RCC 7860 (cell line): ENCODE results near the gene MTA3.

Experiments used
- DNase-seq: peaks from one replicate; pipeline ENCODE4 v3.0.0-alpha.2; 2015; ENCODE audit warnings: low spot score
- FAIRE-seq: peaks from 2 replicates; lab custom pipeline; 2012; peaks lifted over from hg19 to GRCh38; lab: Jason Lieb, UNC

The MTA3 gene

GRCh38 chr2:42781181-42781580, 212.7 kb downstream of the MTA3 start:
- no peak for FAIRE-seq
- DNase-seq = no peak

GRCh38 chr2:42783511-42783910, 215.1 kb downstream of the MTA3 start:
- DNase-seq (no peak), FAIRE-seq (no peak)

DNA sequence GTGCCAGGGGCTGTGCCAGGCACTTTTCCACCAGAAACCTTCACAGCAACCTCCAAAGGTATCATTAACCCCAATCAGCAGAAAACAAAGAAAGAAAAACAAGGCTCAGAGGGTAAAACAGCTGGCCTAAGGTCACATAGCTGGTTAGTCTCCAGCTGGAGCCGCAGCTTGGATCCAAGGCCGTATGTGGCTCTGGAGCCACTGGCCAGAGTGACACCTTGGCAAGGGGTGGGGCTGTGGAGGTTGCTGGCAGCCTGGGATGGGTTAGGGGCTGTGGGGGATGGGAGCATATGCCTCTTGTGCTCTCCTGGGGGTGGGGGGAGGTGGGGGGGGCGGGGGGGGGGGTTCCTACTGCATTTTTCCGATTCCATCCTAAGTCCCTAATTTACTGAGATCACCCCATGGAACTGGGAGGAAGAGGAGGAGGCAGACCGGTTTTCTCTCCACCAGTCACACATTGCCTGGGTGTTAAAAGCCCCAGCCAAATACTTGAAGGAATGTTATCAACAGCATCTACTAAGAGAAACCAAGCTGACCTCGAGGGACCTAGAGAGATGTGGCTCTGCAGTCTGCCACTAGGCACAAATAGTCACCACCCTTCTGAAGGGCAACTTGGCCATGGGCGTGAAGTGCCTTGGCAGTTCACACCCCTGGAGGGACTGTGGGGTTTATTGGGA, 215.9 kb downstream of the MTA3 start:
- DNase-seq = no peak
- no peak for FAIRE-seq

GRCh38 chr2:42786561-42787345, 218.3 kb downstream of the MTA3 start:
- DNase-seq (no peak), FAIRE-seq (no peak)

- no peak for DNase-seq
- FAIRE-seq = no peak
Measured at GRCh38 chr2:42787424-42787787, 219.0 kb downstream of the MTA3 start.

- FAIRE-seq (no peak), DNase-seq (no peak)
Measured at GRCh38 chr2:42787788-42788477, 219.5 kb downstream of the MTA3 start.

DNA sequence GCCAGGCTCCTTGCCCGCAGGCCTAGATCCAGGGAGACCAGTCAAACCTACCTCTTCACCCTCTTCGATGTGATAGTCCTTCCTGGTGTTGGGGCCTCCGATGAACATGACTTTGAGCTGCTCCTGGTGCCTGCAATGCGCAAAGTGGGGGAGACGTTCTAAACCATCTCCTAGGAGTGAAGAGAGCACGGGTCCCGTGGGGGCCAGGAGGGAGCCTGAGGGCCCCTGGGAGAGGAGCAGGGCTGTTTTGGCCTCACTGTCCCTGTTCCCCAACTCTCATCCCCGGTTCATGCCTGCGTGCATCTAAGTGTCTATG, 220.0 kb downstream of the MTA3 start:
- DNase-seq (no peak), FAIRE-seq (no peak)

GRCh38 chr2:42788882-42789281, 220.4 kb downstream of the MTA3 start:
- DNase-seq (no peak), FAIRE-seq (no peak)

GRCh38 chr2:42789751-42790150, 221.3 kb downstream of the MTA3 start:
- DNase-seq (no peak), FAIRE-seq (no peak)

DNA sequence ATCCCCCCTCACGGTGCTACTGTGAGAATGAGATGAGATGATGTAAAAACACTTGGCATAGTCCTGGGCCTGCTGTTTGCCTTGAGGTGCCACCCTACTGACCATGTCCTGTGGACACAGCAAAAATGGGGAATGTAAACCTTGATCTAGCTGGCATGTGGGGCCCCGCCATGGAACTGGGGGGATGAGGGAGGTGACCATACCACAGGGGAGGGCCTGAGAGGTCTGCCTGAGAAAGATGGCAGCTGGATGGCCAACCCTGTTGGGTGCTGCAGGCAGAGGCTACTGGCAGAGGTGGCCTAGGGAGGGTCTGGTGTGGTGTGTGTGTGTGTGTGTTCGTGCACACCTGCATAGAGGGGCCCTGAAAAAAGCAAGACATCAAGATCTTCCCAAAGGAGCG, 223.2 kb downstream of the MTA3 start:
- no peak for FAIRE-seq
- DNase-seq = no peak

DNA sequence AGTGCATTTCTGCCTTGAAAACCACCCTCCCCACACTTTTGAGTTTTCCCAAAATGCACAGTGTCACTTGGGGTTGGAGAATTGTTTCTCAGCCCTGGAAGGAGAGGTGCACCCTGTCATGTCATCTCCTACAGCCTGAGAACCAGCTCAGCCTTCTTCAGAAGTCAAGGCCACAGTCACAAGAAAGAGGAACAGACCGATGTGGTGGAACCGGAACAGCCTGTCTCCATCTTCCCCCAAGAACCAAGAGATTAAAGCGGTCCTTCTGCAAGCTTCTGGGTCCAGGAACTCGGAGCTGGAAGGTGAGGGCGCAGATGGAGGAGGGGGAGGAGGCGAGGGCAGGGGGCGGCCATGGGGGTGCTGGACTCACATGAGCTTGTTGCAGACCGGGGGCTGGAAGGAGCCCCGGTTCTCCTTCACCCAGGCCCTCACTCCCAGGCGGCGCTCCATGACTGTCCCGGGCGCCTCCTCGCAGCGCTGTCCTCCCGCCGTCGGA, 223.7 kb downstream of the MTA3 start:
- DNase-seq = no peak
- FAIRE-seq = no peak

- FAIRE-seq = no peak
- no peak for DNase-seq
Measured at GRCh38 chr2:42792583-42793333, 224.3 kb downstream of the MTA3 start, which contains the start of gene HAAO. Gene HAAO, minus strand, starts transcription at chr2:42792583. Its CDS starts 47 bp downstream, at chr2:42792536.

- no peak for DNase-seq
- FAIRE-seq = no peak
Measured at GRCh38 chr2:42793334-42794270, 225.2 kb downstream of the MTA3 start.

DNA sequence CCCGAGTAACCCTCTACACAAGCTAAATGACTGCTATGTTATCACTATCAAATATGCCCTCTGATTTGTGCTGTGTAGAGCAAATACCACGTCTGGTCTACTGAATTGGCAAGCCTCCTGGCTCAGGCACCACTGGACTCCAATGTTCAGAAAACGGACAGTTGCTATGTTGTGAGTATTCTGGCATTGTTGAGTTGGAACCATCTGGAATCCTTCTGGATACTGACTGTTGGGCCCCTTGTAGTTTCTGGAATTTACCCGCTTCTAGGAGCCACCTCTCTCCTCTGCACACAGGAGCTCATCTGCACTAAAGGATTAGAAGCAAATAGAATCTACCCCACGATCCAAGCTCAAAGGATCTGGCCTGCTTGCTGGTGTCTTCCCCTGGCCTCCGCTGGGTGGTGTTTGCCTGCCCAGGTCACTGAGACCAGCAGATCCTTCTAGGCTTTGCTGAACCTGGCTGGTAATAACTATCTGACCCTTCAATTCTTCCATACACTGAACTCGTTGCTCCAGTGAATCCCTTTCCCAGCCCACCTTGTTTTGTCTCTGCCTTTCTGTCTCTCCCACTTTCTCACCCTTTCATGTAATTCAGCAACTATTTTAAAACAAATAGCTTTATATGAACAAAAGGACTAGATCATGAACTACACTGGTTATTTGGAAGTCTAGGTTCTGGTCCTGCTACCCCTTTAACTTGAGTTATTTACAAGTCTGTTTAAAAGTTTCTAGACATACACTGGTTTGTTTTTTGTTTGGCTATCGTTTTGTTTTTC, 226.0 kb downstream of the MTA3 start:
- FAIRE-seq (no peak), DNase-seq (no peak)

- no peak for FAIRE-seq
- no peak for DNase-seq
Measured at GRCh38 chr2:42795275-42795674, 226.8 kb downstream of the MTA3 start.

- FAIRE-seq (no peak), DNase-seq (no peak)
Measured at GRCh38 chr2:42795841-42796301, 227.4 kb downstream of the MTA3 start.

DNA sequence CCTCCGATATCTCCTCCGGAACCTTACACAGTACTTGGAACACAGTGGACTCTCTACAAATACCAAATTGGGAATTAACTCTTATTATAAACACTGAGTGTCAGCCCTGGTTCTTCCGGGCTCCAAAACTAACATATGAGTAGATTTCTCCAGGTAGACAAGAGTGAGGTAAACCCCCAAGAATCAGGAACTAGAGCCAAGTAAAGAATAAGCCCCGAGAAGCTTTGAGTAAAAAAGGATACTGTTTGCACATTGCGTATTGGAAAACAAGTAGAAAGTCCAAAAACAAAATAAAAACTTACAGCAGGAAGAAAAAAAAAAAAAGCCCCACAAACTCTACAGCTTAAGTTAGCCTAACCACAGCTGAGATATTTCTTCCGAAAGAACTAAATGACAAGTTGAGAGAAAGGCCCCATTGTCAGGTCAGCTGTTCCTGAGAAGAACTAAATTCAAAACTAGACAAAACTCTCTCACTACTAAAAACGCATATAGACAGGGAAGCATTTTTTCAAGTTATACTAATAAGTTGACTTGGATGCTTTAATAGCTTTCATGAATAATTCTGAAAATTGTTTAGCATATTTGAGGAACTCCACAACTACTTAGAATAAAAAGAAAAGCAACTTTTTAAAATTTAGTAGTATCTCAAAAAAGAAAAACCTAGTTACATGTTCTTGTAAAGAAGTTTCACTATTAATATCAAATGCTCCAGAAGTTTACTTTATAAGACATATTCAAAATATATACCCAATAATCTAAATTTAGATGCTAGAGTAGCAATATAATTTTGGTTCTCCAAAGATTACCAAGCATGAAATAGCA, 228.2 kb downstream of the MTA3 start:
- FAIRE-seq = no peak
- DNase-seq = no peak

DNA sequence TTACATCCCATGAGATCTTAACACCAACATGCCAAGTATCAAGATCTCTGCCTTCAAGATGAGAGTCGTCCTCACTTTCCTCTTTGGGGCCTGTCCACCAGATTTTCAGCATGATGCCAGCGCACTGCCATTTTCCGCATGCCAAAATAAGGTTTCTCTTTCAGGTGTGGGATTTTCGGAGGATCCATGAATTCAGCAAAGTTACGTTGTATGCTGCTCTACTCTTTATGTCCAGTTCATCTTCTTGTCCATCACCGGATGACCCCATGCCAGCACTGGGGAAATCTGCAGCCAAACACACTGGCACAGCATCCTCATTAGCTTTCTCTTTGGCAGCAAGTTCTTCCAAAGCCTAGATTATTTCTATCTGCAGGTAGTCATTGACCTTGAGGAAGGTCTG, 228.8 kb downstream of the MTA3 start:
- no peak for FAIRE-seq
- DNase-seq = no peak
